GM19468 (cell line): Measurements from ENCODE around the gene ZMYND8.
"Not testable (repeated sequence)": the region's sequence is repeated elsewhere in the genome, so short reads cannot be mapped to it uniquely, and the experiment has no call there.

Source experiments
- ATAC-seq: cut with Tn5 transposase; IDR thresholded peaks from one replicate; pipeline ENCODE4 v1.9.1; 2021; ENCODE audit warnings: mild to moderate bottlenecking, moderate library complexity, moderate number of reproducible peaks; ENCODE audit not compliant: unreplicated experiment; ENCODE audit errors: extremely low read depth

Gene ZMYND8

GRCh38 chr20:47195573-47195972 is 160.9 kb downstream of the ZMYND8 start:
- no peak for ATAC-seq

GRCh38 chr20:47191956-47192355 is 164.5 kb downstream of the ZMYND8 start:
- no peak for ATAC-seq

GRCh38 chr20:47191074-47191673 is 165.3 kb downstream of the ZMYND8 start:
- ATAC-seq: no peak

- no peak for ATAC-seq
Observed at GRCh38 chr20:47189060-47189459, 167.4 kb downstream of the ZMYND8 start.

GRCh38 chr20:47188540-47188939 is 168.0 kb downstream of the ZMYND8 start:
- no peak for ATAC-seq

GRCh38 chr20:47187450-47188195 is 168.9 kb downstream of the ZMYND8 start:
- no peak for ATAC-seq

GRCh38 chr20:47183367-47183766 is 173.1 kb downstream of the ZMYND8 start:
- no peak for ATAC-seq

GRCh38 chr20:47181056-47181862 is 175.2 kb downstream of the ZMYND8 start:
- ATAC-seq: no peak

- no peak for ATAC-seq
Observed at GRCh38 chr20:47179267-47179666, 177.2 kb downstream of the ZMYND8 start.

- ATAC-seq: no peak
Observed at GRCh38 chr20:47178851-47179250, 177.6 kb downstream of the ZMYND8 start.

- ATAC-seq: no peak
Observed at GRCh38 chr20:47178277-47178676, 178.2 kb downstream of the ZMYND8 start.

GRCh38 chr20:47176217-47176616 is 180.3 kb downstream of the ZMYND8 start:
- not testable (repeated sequence) for ATAC-seq

- ATAC-seq: no peak
Observed at GRCh38 chr20:47175493-47175892, 181.0 kb downstream of the ZMYND8 start.

- ATAC-seq: no peak
Observed at GRCh38 chr20:47174456-47175243, 181.8 kb downstream of the ZMYND8 start.

- ATAC-seq: no peak
Observed at GRCh38 chr20:47173596-47174216, 182.8 kb downstream of the ZMYND8 start.

GRCh38 chr20:47172579-47172978 is 183.9 kb downstream of the ZMYND8 start:
- ATAC-seq: no peak

GRCh38 chr20:47167846-47168245 is 188.7 kb downstream of the ZMYND8 start:
- no peak for ATAC-seq

GRCh38 chr20:47165376-47165865 is 191.1 kb downstream of the ZMYND8 start:
- no peak for ATAC-seq

- ATAC-seq: no peak
Observed at GRCh38 chr20:47164140-47164539, 192.4 kb downstream of the ZMYND8 start.

- ATAC-seq: no peak
Observed at GRCh38 chr20:47161411-47161810, 195.1 kb downstream of the ZMYND8 start.
